ENCODE results near the gene GRB10.

Gene GRB10

GRCh38 chr7:50681432-50682045, 101.2 kb downstream of the GRB10 start:
- no peak for FAIRE-seq
- TF ChIP-seq TAF1 (IDR thresholded peaks at IDR 0.05; ENCODE audit: borderline replicate concordance, low read depth, low read length), result no peak
- TF ChIP-seq POLR2A (IDR thresholded peaks at IDR 0.05; ENCODE audit: low read depth, low read length), result no peak
- TF ChIP-seq POLR2AphosphoS5 (IDR thresholded peaks at IDR 0.05; ENCODE audit: low read depth, low read length), result no peak

GRCh38 chr7:50679218-50680007, 103.3 kb downstream of the GRB10 start:
- TF ChIP-seq POLR2A (IDR thresholded peaks at IDR 0.05; ENCODE audit: low read depth, low read length), result no peak
- TF ChIP-seq TAF1 (IDR thresholded peaks at IDR 0.05; ENCODE audit: borderline replicate concordance, low read depth, low read length), result no peak
- no peak for TF ChIP-seq POLR2AphosphoS5 (IDR thresholded peaks at IDR 0.05; ENCODE audit: low read depth, low read length)
- FAIRE-seq (peak; percentile 86), DNase-seq (ENCODE audit: insufficient read length) (no peak)

More at GRCh38 chr7:50681432-50682045, 101.2 kb downstream of the GRB10 start:
- DNase-seq (ENCODE audit: insufficient read length), result no peak

GRCh38 chr7:50678586-50678985, 104.1 kb downstream of the GRB10 start:
- DNase-seq (ENCODE audit: insufficient read length) (no peak), FAIRE-seq (no peak)
- no peak for TF ChIP-seq POLR2A (IDR thresholded peaks at IDR 0.05; ENCODE audit: low read depth, low read length)
- TF ChIP-seq POLR2AphosphoS5 (IDR thresholded peaks at IDR 0.05; ENCODE audit: low read depth, low read length), result no peak
- no peak for TF ChIP-seq TAF1 (IDR thresholded peaks at IDR 0.05; ENCODE audit: borderline replicate concordance, low read depth, low read length)

- no peak for TF ChIP-seq POLR2AphosphoS5 (IDR thresholded peaks at IDR 0.05; ENCODE audit: low read depth, low read length)
- TF ChIP-seq TAF1 (IDR thresholded peaks at IDR 0.05; ENCODE audit: borderline replicate concordance, low read depth, low read length), result no peak
- TF ChIP-seq POLR2A (IDR thresholded peaks at IDR 0.05; ENCODE audit: low read depth, low read length), result no peak
- no peak for DNase-seq (ENCODE audit: insufficient read length)
- no peak for FAIRE-seq
These were observed 105.1 kb downstream of the GRB10 start for GRCh38 chr7:50677638-50677996.

- FAIRE-seq (no peak), DNase-seq (ENCODE audit: insufficient read length) (no peak)
- TF ChIP-seq POLR2AphosphoS5 (IDR thresholded peaks at IDR 0.05; ENCODE audit: low read depth, low read length), result no peak
- TF ChIP-seq POLR2A (IDR thresholded peaks at IDR 0.05; ENCODE audit: low read depth, low read length), result no peak
- TF ChIP-seq TAF1 (IDR thresholded peaks at IDR 0.05; ENCODE audit: borderline replicate concordance, low read depth, low read length), result no peak
These were observed 105.7 kb downstream of the GRB10 start for GRCh38 chr7:50676740-50677637.

DNA sequence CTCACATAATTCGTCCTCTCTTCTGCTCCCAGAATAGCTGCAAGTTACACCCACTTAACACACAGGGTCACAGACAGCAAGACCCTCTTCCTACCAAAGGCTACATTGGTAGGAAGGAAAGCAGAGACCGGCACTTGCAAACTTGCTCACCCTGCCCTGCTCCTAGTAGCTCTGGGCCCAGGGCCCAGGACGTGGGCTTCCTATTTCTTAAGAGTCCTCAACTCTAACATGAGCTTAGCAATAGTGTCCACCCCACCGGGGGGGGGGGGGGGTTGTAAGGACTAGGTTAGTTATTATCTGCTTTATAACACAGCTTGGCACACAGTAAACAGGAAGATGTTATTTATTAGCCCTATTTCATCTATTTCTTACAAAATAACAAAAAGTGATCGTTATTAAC, 106.6 kb downstream of the GRB10 start:
- FAIRE-seq, result no peak
- no peak for DNase-seq (ENCODE audit: insufficient read length)
- TF ChIP-seq POLR2A (IDR thresholded peaks at IDR 0.05; ENCODE audit: low read depth, low read length), result no peak
- no peak for TF ChIP-seq POLR2AphosphoS5 (IDR thresholded peaks at IDR 0.05; ENCODE audit: low read depth, low read length)
- no peak for TF ChIP-seq TAF1 (IDR thresholded peaks at IDR 0.05; ENCODE audit: borderline replicate concordance, low read depth, low read length)

DNA sequence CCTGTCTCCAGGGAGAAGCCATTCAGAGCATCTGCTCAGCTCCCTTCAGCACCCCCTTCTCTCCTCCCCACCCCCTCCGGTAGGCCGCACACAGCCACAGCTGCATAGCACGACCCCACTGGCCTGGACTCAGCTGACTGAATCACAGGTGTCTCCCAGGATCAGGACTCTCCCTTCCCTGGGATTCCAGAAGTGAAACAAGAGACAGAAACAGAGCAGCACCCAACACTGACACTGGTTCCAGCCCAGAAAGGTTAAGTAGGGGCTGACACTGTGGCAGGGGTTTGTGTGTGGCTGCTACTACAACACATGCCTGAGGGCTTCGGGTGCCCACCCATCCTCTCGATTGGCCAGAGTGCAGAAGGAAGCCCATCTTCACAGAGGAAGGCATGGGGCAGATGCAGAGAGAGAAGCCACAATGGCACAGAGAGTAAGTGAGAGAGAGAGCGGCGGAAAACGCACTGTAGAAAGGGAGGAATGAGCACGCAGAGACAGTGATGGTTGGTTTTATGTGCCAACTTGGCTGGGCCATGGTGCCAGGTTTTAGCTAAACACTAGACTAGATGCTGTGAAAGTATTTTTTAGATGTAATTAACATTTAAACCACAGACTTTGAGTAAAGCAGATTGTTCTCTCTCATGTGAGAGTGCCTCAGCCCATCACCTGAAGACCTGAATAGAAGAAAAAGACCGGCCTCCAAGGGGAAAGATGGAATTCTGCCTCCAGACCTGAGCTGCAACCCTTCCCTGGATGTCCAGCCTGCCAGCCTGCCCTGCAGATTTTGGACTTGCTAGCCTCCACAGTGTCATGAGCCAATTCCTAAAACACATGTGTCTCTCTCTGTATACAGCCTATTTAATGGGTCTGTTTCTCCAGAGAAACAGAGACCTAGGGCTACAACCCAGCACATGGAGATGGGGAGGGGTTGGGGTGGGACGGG, 107.5 kb downstream of the GRB10 start:
- DNase-seq (ENCODE audit: insufficient read length) (no peak), FAIRE-seq (no peak)
- TF ChIP-seq POLR2A (IDR thresholded peaks at IDR 0.05; ENCODE audit: low read depth, low read length) (no peak), TAF1 (IDR thresholded peaks at IDR 0.05; ENCODE audit: borderline replicate concordance, low read depth, low read length) (no peak), POLR2AphosphoS5 (IDR thresholded peaks at IDR 0.05; ENCODE audit: low read depth, low read length) (no peak)

- no peak for TF ChIP-seq POLR2AphosphoS5 (IDR thresholded peaks at IDR 0.05; ENCODE audit: low read depth, low read length)
- no peak for TF ChIP-seq TAF1 (IDR thresholded peaks at IDR 0.05; ENCODE audit: borderline replicate concordance, low read depth, low read length)
- TF ChIP-seq POLR2A (IDR thresholded peaks at IDR 0.05; ENCODE audit: low read depth, low read length), result no peak
- FAIRE-seq (no peak), DNase-seq (ENCODE audit: insufficient read length) (no peak)
These were observed 108.4 kb downstream of the GRB10 start for GRCh38 chr7:50674299-50674698.

GRCh38 chr7:50673096-50673495, 109.6 kb downstream of the GRB10 start:
- TF ChIP-seq TAF1 (IDR thresholded peaks at IDR 0.05; ENCODE audit: borderline replicate concordance, low read depth, low read length) (no peak), POLR2AphosphoS5 (IDR thresholded peaks at IDR 0.05; ENCODE audit: low read depth, low read length) (no peak), POLR2A (IDR thresholded peaks at IDR 0.05; ENCODE audit: low read depth, low read length) (no peak)
- DNase-seq (ENCODE audit: insufficient read length) (no peak), FAIRE-seq (no peak)

DNA sequence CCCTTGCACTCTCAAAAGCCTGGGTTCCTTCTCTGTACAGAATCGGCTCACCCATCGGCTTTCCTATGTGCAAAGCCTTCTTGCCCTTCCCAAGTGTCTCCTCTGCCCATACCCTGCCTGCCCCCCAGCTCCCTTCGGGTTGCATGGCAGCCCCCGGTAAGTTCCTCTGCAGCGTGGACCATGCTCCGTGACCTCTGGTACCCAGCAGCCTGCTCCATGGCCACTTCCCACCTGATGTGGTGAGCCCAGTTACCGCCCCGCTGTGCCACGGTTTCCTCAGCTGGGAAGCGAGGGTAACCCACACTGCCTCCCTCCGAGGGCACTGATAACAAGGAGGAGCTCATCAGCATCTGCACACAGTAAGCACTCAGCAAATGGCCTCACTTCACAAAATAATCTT, 110.7 kb downstream of the GRB10 start:
- FAIRE-seq, result no peak

More for the DNA sequence above, 110.7 kb downstream of the GRB10 start:
- DNase-seq (ENCODE audit: insufficient read length), result no peak
- TF ChIP-seq POLR2A (IDR thresholded peaks at IDR 0.05; ENCODE audit: low read depth, low read length), result no peak
- no peak for TF ChIP-seq POLR2AphosphoS5 (IDR thresholded peaks at IDR 0.05; ENCODE audit: low read depth, low read length)
- no peak for TF ChIP-seq TAF1 (IDR thresholded peaks at IDR 0.05; ENCODE audit: borderline replicate concordance, low read depth, low read length)

All from GM12892 (cell line).